Upper lobe of right lung (tissue), 1 donor: ENCODE data around the gene PLCB2. TPM values are rescaled to one million over a fixed set of nuclear protein-coding genes. Genes with fewer than 3 reads are reported as not detected.

Experiments used
- ATAC-seq: fragments of 200-7000 bp; cut with Tn5 transposase; one replicate; pipeline ENCODE4 v1.9.1; 2020; ENCODE audit warnings: mild to moderate bottlenecking, moderate library complexity
- DNase-seq: peaks from one replicate; pipeline ENCODE4 v3.0.0-alpha.2; 2020
- H3K27ac ChIP-seq: fragments of 200-600 bp; one replicate; pipeline ENCODE4 v1.8.0; 2022
- H3K27me3 ChIP-seq: fragments of 200-600 bp; one replicate; pipeline ENCODE4 v1.8.0; 2022; ENCODE audit warnings: mild to moderate bottlenecking
- H3K36me3 ChIP-seq: fragments of 200-600 bp; one replicate; pipeline ENCODE4 v1.8.0; 2022
- H3K4me1 ChIP-seq: fragments of 200-600 bp; one replicate; pipeline ENCODE4 v1.8.0; 2022
- H3K4me3 ChIP-seq: fragments of 200-600 bp; one replicate; pipeline ENCODE4 v1.8.0; 2022; ENCODE audit warnings: mild to moderate bottlenecking
- H3K9me3 ChIP-seq: fragments of 200-600 bp; one replicate; pipeline ENCODE4 v1.8.0; 2022
- intact Hi-C: fragments of 100-400 bp; cut with DNase I; formaldehyde crosslinking; loops from one replicate; pipeline ENCODE4 v1.11.0; 2022
- total RNA-seq: library from RNA; stranded (reverse); fragmentation: NEBNext Ultra II Directional; extraction: Animal tissue kit (Norgen Biotek cat#: 25700); gene quantifications from one replicate; pipeline ENCODE4 v1.2.1, GENCODE V29; 2021
- TF ChIP-seq, protein P1 (sequence below): fragments of 200-600 bp; IDR thresholded peaks from one replicate; pipeline ENCODE4 v1.8.0; 2022; ENCODE audit warnings: antibody characterized with exemption
- donor health status: DM: no; HTN: yes; CAD: no; lungs with severe emphysema.

Gene PLCB2
- total RNA-seq, 1 donor from 2014 or later, result 61.2 TPM

DNA sequence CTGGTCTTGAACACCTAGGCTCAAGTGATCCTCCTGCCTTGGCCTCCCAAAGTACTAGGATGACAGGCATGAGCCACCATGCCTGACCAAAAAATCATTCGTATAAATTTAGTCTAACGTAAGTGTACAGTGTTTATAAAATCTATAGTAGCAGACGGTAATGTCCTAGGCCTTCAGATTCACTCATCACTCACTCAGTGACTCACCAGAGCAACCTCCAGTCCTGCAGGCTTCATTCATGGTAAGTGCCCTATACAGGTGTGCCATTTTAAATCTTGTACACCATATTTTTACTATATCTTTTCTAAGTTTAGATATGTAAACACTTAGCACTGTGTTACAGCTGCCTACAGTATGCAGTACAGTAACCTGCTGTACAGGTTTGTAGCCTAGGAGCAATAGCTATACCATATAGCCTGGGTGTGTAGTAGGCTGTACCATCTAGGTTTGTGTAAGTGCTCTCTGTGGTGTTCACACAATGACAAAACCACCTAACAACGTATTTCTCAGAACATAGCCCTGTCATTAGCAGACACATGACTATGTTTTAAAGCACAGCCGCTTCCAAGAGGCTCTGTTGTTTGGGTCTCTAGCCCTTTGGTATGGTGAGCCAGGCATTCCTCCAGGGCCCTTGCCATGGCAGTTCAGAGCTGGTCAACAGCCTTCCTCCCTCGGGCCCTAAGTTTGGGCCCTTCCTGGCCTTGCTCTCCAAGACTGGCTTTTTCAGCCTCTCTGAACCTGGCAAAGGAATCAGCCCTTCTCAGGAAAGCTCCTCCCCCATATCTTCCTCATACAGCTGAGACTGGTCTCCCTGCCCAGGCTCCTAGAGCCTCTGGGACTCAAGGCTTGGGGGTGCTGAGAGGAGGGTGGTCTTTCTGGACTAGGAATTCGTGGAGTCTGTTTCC lies 34.9 kb upstream of the PLCB2 start:
- TF ChIP-seq, protein P1, sequence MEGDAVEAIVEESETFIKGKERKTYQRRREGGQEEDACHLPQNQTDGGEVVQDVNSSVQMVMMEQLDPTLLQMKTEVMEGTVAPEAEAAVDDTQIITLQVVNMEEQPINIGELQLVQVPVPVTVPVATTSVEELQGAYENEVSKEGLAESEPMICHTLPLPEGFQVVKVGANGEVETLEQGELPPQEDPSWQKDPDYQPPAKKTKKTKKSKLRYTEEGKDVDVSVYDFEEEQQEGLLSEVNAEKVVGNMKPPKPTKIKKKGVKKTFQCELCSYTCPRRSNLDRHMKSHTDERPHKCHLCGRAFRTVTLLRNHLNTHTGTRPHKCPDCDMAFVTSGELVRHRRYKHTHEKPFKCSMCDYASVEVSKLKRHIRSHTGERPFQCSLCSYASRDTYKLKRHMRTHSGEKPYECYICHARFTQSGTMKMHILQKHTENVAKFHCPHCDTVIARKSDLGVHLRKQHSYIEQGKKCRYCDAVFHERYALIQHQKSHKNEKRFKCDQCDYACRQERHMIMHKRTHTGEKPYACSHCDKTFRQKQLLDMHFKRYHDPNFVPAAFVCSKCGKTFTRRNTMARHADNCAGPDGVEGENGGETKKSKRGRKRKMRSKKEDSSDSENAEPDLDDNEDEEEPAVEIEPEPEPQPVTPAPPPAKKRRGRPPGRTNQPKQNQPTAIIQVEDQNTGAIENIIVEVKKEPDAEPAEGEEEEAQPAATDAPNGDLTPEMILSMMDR, result no peak

DNA sequence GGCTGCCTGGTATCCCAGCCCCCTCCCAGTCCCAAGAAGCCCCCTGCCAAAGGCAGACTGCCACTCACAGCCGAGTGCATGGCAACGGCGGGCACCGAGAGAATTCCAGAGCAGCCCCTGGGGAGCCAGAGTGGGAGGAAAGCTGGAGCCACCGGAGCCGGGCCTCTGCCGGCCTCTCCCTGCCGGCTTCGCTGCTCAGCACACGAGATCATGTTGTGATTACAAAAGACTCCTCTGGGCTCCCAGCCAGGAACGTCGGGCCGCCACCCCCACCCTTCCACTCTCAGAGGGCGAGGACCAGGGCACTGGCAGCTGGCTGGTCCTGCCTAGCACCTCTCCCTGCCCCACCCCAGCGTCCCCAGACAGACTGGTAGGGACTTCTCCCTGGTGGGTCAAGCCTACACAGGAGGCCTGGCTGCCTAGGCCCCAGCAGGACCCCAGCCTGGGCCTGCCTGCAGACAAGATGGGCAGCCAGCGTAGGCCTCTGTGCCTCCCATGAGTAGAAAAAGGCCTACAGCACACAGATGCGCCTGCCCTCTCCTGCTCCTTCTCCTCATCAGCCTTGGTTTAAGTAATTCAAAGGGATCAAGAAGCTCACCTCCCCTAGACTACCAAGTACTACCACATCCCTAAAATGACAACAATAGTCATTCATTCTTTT lies 33.1 kb upstream of the PLCB2 start, which contains the start of gene CCDC9B:
TSS of gene CCDC9B (minus strand) at position 200 of the 661 bp plus-strand sequence. CDS start at position 80, 120 bp downstream.
- Histone ChIP-seq H3K9me3 (no peaks in the 10 kb centered on the region), H3K27me3 (no peaks in the 10 kb centered on the region), H3K36me3 (peaks cover 16% of the 10 kb centered on the region), H3K27ac (peak within 1 kb of the TSS; percentile 95), H3K4me3 (peak within 1 kb of the TSS; percentile 60), H3K4me1 (peaks cover 74% of the 10 kb centered on the region)
- intact Hi-C loops, result no loop called here
- ATAC-seq, result peak; percentile 84
- TF ChIP-seq, protein P1, result no peak
- DNase-seq, result peak; percentile 95

More for the DNA sequence above, 34.9 kb upstream of the PLCB2 start:
- intact Hi-C loops, result no loop called here
- no peak for DNase-seq
- H3K36me3 ChIP-seq, result peaks cover under 1% of the 10 kb centered on the region
- H3K27me3 ChIP-seq, result no peaks in the 10 kb centered on the region
- H3K9me3 ChIP-seq, result no peaks in the 10 kb centered on the region
- H3K4me1 ChIP-seq, result peaks cover 58% of the 10 kb centered on the region
- peak overlapping the region; percentile 24 for H3K27ac ChIP-seq
- ATAC-seq, result no peak
- no peak overlapping the region for H3K4me3 ChIP-seq

DNA sequence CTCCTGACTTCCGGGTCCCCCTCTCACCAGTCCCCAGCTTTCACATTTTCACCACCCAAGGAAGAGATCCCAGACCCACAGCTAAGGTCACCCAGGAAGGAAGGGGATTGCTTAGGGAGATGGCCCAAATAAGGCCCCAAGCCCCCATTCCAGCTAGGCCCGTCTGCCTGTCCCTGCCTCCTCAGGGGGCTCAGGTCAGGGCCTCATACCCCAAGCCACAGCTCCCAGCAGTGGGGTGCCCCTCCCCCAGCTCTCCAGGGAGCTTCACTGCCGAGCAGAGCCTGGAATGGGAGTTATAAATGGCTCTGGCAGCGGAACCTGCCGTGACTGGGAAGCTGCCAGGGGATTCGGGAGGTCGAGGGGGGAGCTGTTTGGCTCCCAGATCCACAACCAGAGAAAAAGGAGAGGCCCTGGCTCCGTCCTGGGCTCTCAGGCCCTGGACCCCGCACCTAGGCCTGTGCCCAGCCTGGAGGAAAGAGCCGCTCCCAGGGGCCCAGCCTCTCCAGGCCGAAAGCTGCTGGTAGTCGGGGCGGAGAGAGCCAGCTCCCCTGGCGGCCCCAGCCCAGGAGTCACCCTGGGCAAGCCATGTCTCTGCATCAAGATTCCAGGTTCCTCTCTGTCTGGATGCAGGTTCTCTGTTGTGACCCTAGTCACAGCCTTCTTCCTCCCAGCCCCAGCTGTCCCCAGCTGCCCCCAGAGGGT lies 32.5 kb upstream of the PLCB2 start:
- peak overlapping the region; percentile 95 for H3K27ac ChIP-seq
- H3K4me3 ChIP-seq, result peak overlapping the region; percentile 60
- H3K4me1 ChIP-seq, result peaks cover 81% of the 10 kb centered on the region
- TF ChIP-seq, protein P1, result no peak
- DNase-seq (peak; percentile 81), ATAC-seq (peak; percentile 25)
- H3K9me3 ChIP-seq, result no peaks in the 10 kb centered on the region
- peaks cover 16% of the 10 kb centered on the region for H3K36me3 ChIP-seq
- intact Hi-C loops, result no loop called here
- H3K27me3 ChIP-seq, result no peaks in the 10 kb centered on the region

DNA sequence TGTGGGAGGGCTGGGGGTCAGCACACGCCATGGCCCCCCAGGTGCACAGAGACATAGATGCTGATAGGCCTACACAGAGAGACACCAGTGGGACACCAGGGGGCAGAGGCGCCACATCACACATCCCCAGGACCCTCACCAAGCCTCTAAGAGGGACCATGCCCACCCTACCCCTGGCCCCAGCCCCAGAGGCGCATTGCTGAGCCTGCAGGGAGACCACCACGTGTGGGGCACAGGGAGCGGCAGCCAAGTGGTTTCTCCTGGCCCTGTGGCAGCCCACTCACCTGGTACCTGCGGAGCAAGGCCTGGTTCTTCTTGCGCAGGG lies 31.8 kb upstream of the PLCB2 start:
- peak overlapping the region; percentile 60 for H3K4me3 ChIP-seq
- DNase-seq, result no peak

More for the DNA sequence above, 31.8 kb upstream of the PLCB2 start:
- intact Hi-C loops, result no loop called here
- H3K27me3 ChIP-seq, result no peaks in the 10 kb centered on the region
- TF ChIP-seq, protein P1, result no peak
- peaks cover 87% of the 10 kb centered on the region for H3K4me1 ChIP-seq
- peak overlapping the region; percentile 95 for H3K27ac ChIP-seq
- no peak for ATAC-seq
- peaks cover 16% of the 10 kb centered on the region for H3K36me3 ChIP-seq
- H3K9me3 ChIP-seq, result no peaks in the 10 kb centered on the region
